Kidney (tissue), 14 donors: ENCODE measurements around the gene DDX55. TPM values are rescaled to one million over a fixed set of nuclear protein-coding genes. Genes with fewer than 3 reads are reported as not detected.

Experiments
- DNase-seq, 5 donors: peaks; one replicate each; pipeline ENCODE4 v3.0.0-alpha.2; 2013 to 2020
- FAIRE-seq: peaks from 2 replicates; lab custom pipeline; 2012; peaks lifted over from hg19 to GRCh38; lab: Jason Lieb, UNC
- H3K27ac ChIP-seq, 2 donors: one replicate each; pipeline ENCODE4 v1.7.0; 2013; ENCODE audit warnings: low read depth in 2 of 2, low read length in 2 of 2, inconsistent platforms in 1 of 2
- H3K27me3 ChIP-seq: one replicate; pipeline ENCODE4 v1.7.1; 2013; ENCODE audit warnings: low read length, inconsistent platforms; ENCODE audit not compliant: control insufficient read depth, insufficient read depth
- H3K36me3 ChIP-seq, 3 donors: one replicate each; pipeline versions ENCODE4 v1.7.0 to v1.7.1; 2013; ENCODE audit warnings: low read length in 3 of 3, control low read depth in 1 of 3, inconsistent platforms in 1 of 3; ENCODE audit not compliant: insufficient read depth in 3 of 3, control insufficient read depth in 2 of 3
- H3K4me1 ChIP-seq, 3 donors: one replicate each; pipeline versions ENCODE4 v1.7.0 to v1.7.1; 2013; ENCODE audit warnings: low read length in 3 of 3, inconsistent platforms in 1 of 3, low read depth in 1 of 3; ENCODE audit not compliant: control insufficient read depth in 2 of 3, insufficient read depth in 2 of 3
- H3K4me3 ChIP-seq, 3 donors: one replicate each; pipeline versions ENCODE4 v1.7.0 to v1.8.1; 2013; ENCODE audit warnings: low read length in 3 of 3, control low read depth in 1 of 3, inconsistent platforms in 1 of 3
- H3K9ac ChIP-seq, 3 donors: one replicate each; pipeline versions ENCODE4 v1.7.0 to v1.7.1; 2013; ENCODE audit warnings: low read length in 3 of 3, control low read depth in 1 of 3, inconsistent platforms in 1 of 3
- H3K9me3 ChIP-seq, 3 donors: one replicate each; pipeline versions ENCODE4 v1.7.0 to v1.7.1; 2013; ENCODE audit warnings: low read length in 3 of 3, control low read depth in 1 of 3, inconsistent platforms in 1 of 3; ENCODE audit not compliant: control insufficient read depth in 2 of 3, insufficient read depth in 1 of 3
- CTCF ChIP-seq: IDR thresholded peaks from 3 replicates; pipeline ENCODE4 v1.5.1; 2012; ENCODE audit warnings: mild to moderate bottlenecking, moderate library complexity, borderline replicate concordance; ENCODE audit not compliant: insufficient read depth; ENCODE audit errors: extremely low read depth
- intact Hi-C: fragments of 100-400 bp; cut with DNase I; formaldehyde crosslinking; loops from one replicate; pipeline ENCODE4 v1.11.1; 2022
- polyA plus RNA-seq: library from polyadenylated mRNA; stranded (reverse); fragments of 350-450 nt; fragmentation: Illumina TruSeq; extraction: RNeasy Lipid Tissue Mini Kit (QIAGEN cat#74804); gene quantifications from one replicate; pipeline ENCODE4 v1.2.3, GENCODE V29; 2014; ENCODE audit warnings: low read depth, low replicate concordance; ENCODE audit not compliant: insufficient read depth
- total RNA-seq: library from RNA; stranded (reverse); fragmentation: NEBNext Ultra II Directional; extraction: Animal tissue kit (Norgen Biotek cat#: 25700); gene quantifications from one replicate; pipeline ENCODE4 v1.2.1, GENCODE V29; 2021
- donor health status: control.
- donor health status: control.
- donor health status: control.
- donor health status: control.
- donor health status: control.
- donor health status: DM: yes; HTN: yes; CAD: no.
- donor health status: Normal renal cell carcinoma (clear cell type).

DDX55 gene
- total and polyA plus RNA-seq, 2 donors from 2014 or later, result 9.2 to 20.3 TPM

DNA sequence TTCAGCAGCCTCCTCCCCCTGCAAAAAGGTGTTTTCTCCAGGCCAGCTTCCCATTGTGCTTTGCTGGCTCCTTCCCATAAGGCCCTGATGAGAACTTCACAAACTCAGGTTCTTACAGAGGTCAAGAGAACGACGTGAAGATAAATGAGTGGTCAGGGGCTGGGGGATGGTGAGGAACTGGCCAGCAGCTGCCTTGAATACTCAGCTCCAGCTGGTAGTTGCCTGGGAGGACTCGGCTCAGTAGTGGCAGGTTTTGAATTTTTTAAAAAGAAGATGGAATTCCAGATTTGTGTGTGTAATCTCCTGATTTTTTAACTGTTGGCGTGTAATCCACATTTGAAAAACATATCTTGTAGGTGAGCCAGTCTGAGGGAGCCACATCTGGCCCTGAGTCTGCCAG is 5.9 kb downstream of the DDX55 start:
- Histone ChIP-seq H3K27me3 (no peaks in the 10 kb centered on the region), H3K36me3 (peaks cover 6 to 55% (median 27%) of the 10 kb centered on the region in 3 donors), H3K4me3 (no peak overlapping the region), H3K27ac (no peak overlapping the region), H3K9me3 (no peaks in the 10 kb centered on the region), H3K9ac (no peak overlapping the region), H3K4me1 (peaks cover 0 to 4% (median 4%) of the 10 kb centered on the region in 3 donors)
- DNase-seq (no peak), FAIRE-seq (no peak)
- intact Hi-C loops, result no loop called here
- no peak for TF ChIP-seq CTCF

GRCh38 chr12:123608182-123608581 is 6.3 kb downstream of the DDX55 start:
- TF ChIP-seq CTCF, result no peak
- Histone ChIP-seq H3K9ac (no peak overlapping the region), H3K4me3 (no peak overlapping the region), H3K27me3 (no peaks in the 10 kb centered on the region), H3K4me1 (peaks cover 0 to under 1% (median 0%) of the 10 kb centered on the region in 3 donors), H3K9me3 (no peaks in the 10 kb centered on the region), H3K27ac (no peak overlapping the region), H3K36me3 (peaks cover 9 to 59% (median 27%) of the 10 kb centered on the region in 3 donors)
- DNase-seq (no peak), FAIRE-seq (no peak)
- intact Hi-C loops, result no loop called here

DNA sequence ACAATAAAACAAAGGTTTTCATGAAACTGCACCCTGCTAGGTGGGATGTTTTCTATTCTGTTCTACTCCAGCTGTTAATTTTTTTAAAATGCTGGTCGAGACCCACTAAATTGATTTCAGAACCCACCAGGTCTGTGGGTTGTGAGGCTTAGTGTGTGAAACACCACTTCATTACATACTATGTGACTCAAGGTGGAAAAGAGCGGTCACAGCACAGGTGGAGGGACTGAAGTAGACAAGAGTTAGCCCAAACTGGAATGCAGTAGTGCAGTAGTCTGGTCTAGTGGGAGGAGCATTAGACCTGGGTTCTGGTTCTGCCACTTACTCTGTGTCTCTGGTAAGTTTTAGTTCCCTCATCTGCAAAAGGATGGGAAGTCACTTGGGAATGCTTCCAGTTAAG is 12.2 kb downstream of the DDX55 start:
- H3K27ac ChIP-seq, result no peak overlapping the region
- no peaks in the 10 kb centered on the region for H3K4me1 ChIP-seq
- no peaks in the 10 kb centered on the region for H3K27me3 ChIP-seq
- intact Hi-C loops, result no loop called here
- no peak for DNase-seq
- H3K9ac ChIP-seq, result no peak overlapping the region
- H3K4me3 ChIP-seq, result no peak overlapping the region
- FAIRE-seq, result no peak
- no peaks in the 10 kb centered on the region for H3K9me3 ChIP-seq
- TF ChIP-seq CTCF, result no peak
- H3K36me3 ChIP-seq, result peaks cover 17 to 73% (median 52%) of the 10 kb centered on the region in 3 donors

DNA sequence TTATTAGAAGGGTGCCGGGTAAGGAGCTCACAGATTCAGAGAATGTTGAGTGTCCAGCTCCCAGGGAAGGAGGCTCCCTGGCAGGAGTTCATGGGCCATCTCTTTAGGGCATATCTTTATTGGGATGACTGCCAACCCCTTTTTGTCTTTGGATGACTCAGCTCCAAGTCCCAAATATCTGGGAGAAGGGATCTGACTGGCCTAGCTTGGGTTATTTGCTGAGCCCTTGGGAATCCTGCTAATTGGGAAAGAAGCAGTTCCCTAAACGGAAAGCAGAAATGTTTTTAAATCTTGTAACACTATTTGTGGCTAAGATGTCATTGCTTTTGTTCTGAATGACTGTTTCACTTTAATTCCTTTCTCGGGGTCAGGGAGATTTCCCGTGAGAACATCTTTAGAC is 12.6 kb downstream of the DDX55 start:
- FAIRE-seq (no peak), DNase-seq (no peak)
- intact Hi-C loops, result no loop called here
- Histone ChIP-seq H3K27me3 (no peaks in the 10 kb centered on the region), H3K9ac (no peak overlapping the region), H3K27ac (no peak overlapping the region), H3K9me3 (no peaks in the 10 kb centered on the region), H3K4me1 (no peaks in the 10 kb centered on the region), H3K36me3 (peaks cover 17 to 71% (median 52%) of the 10 kb centered on the region in 3 donors), H3K4me3 (no peak overlapping the region)
- TF ChIP-seq CTCF, result no peak
